ENCODE measurements around the gene RECK.
"Not testable (repeated sequence)": the region's sequence is repeated elsewhere in the genome, so short reads cannot be mapped to it uniquely, and the experiment has no call there.

The RECK gene

DNA sequence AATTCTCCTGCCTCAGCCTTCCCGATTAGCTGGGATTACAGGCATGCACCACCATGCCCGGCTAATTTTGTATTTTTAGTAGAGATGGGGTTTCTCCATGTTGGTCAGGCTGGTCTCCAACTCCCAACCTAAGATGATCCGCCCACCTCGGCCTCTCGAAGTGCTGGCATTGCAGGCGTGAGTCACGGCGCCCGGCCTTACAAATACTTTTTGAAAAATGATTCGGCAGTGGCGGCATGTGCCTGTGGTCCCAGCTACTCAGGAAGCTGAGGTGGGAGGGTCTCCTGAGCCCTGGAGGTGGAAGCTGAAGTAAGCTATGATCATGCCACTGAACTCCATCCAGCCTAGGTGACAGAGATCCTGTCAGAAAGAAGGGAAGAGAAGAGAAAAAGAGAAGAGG is 123.4 kb downstream of the RECK start:
- H3K36me3 ChIP-seq (ENCODE audit: control insufficient read depth, insufficient read depth, low read length) = peaks cover 21% of the 10 kb centered on the region
- not testable (repeated sequence) for H3K27me3 ChIP-seq (replicated peaks; ENCODE audit: control insufficient read depth, insufficient read depth, low read length, poor library complexity, severe bottlenecking); H3K4me3 ChIP-seq (ENCODE audit: insufficient read depth, low read depth, low read length, poor library complexity, severe bottlenecking); H3K4me1 ChIP-seq (ENCODE audit: control insufficient read depth, insufficient read depth, low read length, poor library complexity, severe bottlenecking); DNase-seq; H3K27ac ChIP-seq (ENCODE audit: insufficient read depth, low read length, poor library complexity, severe bottlenecking); H3K9me3 ChIP-seq (ENCODE audit: control insufficient read depth, low read length)

DNA sequence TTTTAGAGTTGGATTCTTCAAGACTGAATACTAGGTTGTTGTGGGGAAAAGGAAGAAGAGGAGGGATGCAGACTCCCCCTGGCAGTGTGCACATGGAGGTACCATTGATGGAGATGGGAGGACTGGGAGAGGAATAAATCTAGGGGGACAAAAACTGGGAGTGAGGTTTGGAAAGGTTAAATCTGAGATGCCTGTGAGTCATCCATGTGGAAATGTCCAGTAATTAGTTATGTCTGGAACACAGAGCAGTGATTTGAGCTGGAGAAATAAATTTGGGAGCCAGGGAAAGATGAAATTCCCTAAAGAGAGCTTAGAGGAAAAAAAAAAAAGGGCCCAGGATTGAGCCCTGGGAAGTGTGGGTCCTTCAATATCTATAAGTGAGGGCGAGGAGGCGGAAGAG is 124.5 kb downstream of the RECK start:
- no peaks in the 10 kb centered on the region for H3K9me3 ChIP-seq (ENCODE audit: control insufficient read depth, low read length)
- peak overlapping the region; percentile 7 for H3K27ac ChIP-seq (ENCODE audit: insufficient read depth, low read length, poor library complexity, severe bottlenecking)
- peaks cover 18% of the 10 kb centered on the region for H3K36me3 ChIP-seq (ENCODE audit: control insufficient read depth, insufficient read depth, low read length)
- H3K4me3 ChIP-seq (ENCODE audit: insufficient read depth, low read depth, low read length, poor library complexity, severe bottlenecking) = no peak overlapping the region
- no peak for DNase-seq
- H3K4me1 ChIP-seq (ENCODE audit: control insufficient read depth, insufficient read depth, low read length, poor library complexity, severe bottlenecking) = peaks cover 1% of the 10 kb centered on the region
- H3K27me3 ChIP-seq (replicated peaks; ENCODE audit: control insufficient read depth, insufficient read depth, low read length, poor library complexity, severe bottlenecking) = no peaks in the 10 kb centered on the region

DNA sequence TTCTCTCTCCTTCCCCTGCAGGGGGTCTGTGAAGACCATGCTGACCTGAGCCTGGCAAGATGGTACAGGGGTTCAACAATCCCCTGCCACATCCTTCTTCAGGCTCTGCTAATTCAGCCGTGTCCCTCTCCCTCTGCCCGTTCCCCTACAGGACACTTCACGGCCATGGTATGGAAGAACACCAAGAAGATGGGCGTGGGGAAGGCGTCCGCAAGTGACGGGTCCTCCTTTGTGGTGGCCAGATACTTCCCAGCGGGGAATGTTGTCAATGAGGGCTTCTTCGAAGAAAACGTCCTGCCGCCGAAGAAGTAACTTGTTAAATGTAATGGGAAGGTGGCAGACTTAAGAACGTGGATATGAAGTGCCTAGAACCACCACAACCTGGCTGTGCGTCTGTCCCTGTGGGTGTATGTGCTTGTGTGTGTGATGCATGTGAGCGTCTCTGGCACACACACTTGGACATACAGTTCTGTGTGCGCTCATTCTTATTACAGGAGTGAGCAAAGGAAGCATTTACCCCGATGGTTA is 125.6 kb downstream of the RECK start:
- Histone ChIP-seq H3K27me3 (replicated peaks; ENCODE audit: control insufficient read depth, insufficient read depth, low read length, poor library complexity, severe bottlenecking) (no peaks in the 10 kb centered on the region), H3K9me3 (ENCODE audit: control insufficient read depth, low read length) (no peaks in the 10 kb centered on the region), H3K4me1 (ENCODE audit: control insufficient read depth, insufficient read depth, low read length, poor library complexity, severe bottlenecking) (peaks cover 5% of the 10 kb centered on the region), H3K4me3 (ENCODE audit: insufficient read depth, low read depth, low read length, poor library complexity, severe bottlenecking) (no peak overlapping the region), H3K36me3 (ENCODE audit: control insufficient read depth, insufficient read depth, low read length) (peaks cover 18% of the 10 kb centered on the region), H3K27ac (ENCODE audit: insufficient read depth, low read length, poor library complexity, severe bottlenecking) (no peak overlapping the region)
- no peak for DNase-seq

DNA sequence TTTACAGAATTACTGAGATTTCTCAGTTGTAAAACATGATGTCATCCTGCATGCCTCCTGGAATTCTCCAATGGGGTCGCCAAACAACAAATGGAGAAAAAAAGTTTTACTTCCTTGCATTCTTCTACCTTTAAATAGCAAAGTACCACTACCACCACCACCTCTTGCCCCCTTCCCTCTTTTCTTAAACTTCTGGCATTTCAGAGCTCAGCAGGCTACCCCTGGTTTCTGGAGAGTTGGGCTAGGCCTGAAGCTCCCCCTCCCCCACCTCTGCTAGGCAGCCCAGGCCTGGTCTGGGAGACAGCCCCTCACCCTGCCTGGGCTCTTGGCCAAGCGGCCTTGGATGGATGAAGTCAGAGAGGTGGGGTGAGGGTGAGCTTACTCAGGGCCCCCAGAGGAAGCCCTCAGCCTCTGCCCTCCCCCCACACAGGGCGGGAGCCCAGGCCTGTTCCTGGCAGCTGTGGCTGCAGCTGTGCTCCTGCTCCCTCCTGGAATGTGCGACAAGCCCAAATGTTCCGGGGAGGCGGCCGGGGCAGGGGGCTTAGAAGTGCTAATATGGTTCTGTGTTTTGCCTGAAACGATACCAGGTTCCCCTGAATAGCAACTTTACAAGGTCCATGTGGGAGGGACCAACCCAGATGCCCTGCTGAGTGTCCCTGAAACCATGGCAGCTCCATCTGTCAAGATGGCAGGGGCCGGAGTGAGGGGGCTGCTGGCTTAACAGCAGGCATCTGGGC is 126.5 kb downstream of the RECK start:
- Histone ChIP-seq H3K9me3 (ENCODE audit: control insufficient read depth, low read length) (no peaks in the 10 kb centered on the region), H3K4me3 (ENCODE audit: insufficient read depth, low read depth, low read length, poor library complexity, severe bottlenecking) (no peak overlapping the region), H3K36me3 (ENCODE audit: control insufficient read depth, insufficient read depth, low read length) (peaks cover 17% of the 10 kb centered on the region), H3K4me1 (ENCODE audit: control insufficient read depth, insufficient read depth, low read length, poor library complexity, severe bottlenecking) (peaks cover 5% of the 10 kb centered on the region), H3K27ac (ENCODE audit: insufficient read depth, low read length, poor library complexity, severe bottlenecking) (no peak overlapping the region), H3K27me3 (replicated peaks; ENCODE audit: control insufficient read depth, insufficient read depth, low read length, poor library complexity, severe bottlenecking) (no peaks in the 10 kb centered on the region)
- DNase-seq = no peak

DNA sequence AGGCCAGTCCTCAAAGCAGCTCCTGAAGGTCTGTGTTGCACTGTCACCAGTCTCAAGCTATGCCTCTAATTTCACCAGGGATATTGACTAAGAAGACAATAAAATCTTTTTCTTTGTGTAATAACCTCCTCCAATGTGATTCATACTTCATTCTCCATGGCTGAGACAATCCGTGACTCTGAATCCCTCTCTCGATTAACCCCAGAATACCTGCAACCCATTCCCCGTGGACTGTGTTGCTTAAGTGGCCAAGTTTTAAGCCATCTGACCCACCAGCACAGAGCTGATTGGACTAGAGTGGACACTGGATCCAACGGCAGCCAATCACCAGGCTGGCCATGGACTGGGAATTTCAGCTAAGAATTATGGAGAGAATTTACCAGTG is 127.1 kb downstream of the RECK start:
- DNase-seq = no peak
- Histone ChIP-seq H3K4me3 (ENCODE audit: insufficient read depth, low read depth, low read length, poor library complexity, severe bottlenecking) (no peak overlapping the region), H3K9me3 (ENCODE audit: control insufficient read depth, low read length) (no peaks in the 10 kb centered on the region), H3K4me1 (ENCODE audit: control insufficient read depth, insufficient read depth, low read length, poor library complexity, severe bottlenecking) (peaks cover 5% of the 10 kb centered on the region), H3K27ac (ENCODE audit: insufficient read depth, low read length, poor library complexity, severe bottlenecking) (no peak overlapping the region), H3K36me3 (ENCODE audit: control insufficient read depth, insufficient read depth, low read length) (peaks cover 14% of the 10 kb centered on the region), H3K27me3 (replicated peaks; ENCODE audit: control insufficient read depth, insufficient read depth, low read length, poor library complexity, severe bottlenecking) (no peaks in the 10 kb centered on the region)

DNA sequence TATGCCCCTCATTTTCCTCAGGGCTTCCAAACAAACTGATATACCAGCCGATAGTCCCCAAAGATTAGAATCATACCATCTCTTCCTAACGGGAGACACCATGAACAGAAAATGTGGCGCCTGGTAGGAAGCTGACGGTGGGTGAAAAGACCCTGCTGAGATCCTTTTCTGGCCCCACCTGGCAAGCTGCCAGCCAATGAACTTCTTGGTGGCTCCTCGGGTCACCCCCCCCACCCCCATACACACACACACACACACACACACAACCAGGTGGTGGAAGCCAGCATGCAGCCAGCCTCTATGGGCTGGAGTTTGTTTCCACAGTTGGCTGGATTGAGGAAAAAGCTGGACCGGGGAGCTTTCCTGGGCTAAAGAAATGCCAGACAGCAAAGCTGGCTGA is 127.7 kb downstream of the RECK start:
- DNase-seq = no peak

DNA sequence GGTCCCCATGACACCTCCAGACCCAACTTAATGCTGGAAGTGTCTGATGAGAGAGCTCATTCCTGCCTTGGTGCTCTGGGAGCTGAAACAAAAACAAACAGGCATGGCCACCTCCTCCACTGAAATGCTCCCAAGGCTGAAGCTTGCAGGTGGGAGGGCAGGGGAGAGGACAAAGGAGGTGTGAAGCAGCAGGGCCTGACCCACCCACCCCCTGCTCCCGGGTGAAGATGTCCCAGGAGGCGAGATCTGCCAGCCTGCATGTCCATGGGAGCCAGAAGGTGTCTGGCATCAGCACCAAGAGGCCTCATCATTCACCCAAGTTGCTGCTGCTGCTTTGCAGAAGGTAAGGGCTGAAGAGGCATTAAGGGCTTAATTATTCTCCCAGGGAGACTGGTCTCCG is 128.3 kb downstream of the RECK start:
- no peak overlapping the region for H3K4me3 ChIP-seq (ENCODE audit: insufficient read depth, low read depth, low read length, poor library complexity, severe bottlenecking)
- H3K9me3 ChIP-seq (ENCODE audit: control insufficient read depth, low read length) = no peaks in the 10 kb centered on the region
- H3K27me3 ChIP-seq (replicated peaks; ENCODE audit: control insufficient read depth, insufficient read depth, low read length, poor library complexity, severe bottlenecking) = no peaks in the 10 kb centered on the region
- H3K27ac ChIP-seq (ENCODE audit: insufficient read depth, low read length, poor library complexity, severe bottlenecking) = no peak overlapping the region
- peaks cover 5% of the 10 kb centered on the region for H3K4me1 ChIP-seq (ENCODE audit: control insufficient read depth, insufficient read depth, low read length, poor library complexity, severe bottlenecking)
- peaks cover 7% of the 10 kb centered on the region for H3K36me3 ChIP-seq (ENCODE audit: control insufficient read depth, insufficient read depth, low read length)
- no peak for DNase-seq

More for the DNA sequence above, 127.7 kb downstream of the RECK start:
- Histone ChIP-seq H3K27me3 (replicated peaks; ENCODE audit: control insufficient read depth, insufficient read depth, low read length, poor library complexity, severe bottlenecking) (no peaks in the 10 kb centered on the region), H3K27ac (ENCODE audit: insufficient read depth, low read length, poor library complexity, severe bottlenecking) (no peak overlapping the region), H3K9me3 (ENCODE audit: control insufficient read depth, low read length) (no peaks in the 10 kb centered on the region), H3K4me1 (ENCODE audit: control insufficient read depth, insufficient read depth, low read length, poor library complexity, severe bottlenecking) (peaks cover 5% of the 10 kb centered on the region), H3K4me3 (ENCODE audit: insufficient read depth, low read depth, low read length, poor library complexity, severe bottlenecking) (no peak overlapping the region), H3K36me3 (ENCODE audit: control insufficient read depth, insufficient read depth, low read length) (peaks cover 10% of the 10 kb centered on the region)

DNA sequence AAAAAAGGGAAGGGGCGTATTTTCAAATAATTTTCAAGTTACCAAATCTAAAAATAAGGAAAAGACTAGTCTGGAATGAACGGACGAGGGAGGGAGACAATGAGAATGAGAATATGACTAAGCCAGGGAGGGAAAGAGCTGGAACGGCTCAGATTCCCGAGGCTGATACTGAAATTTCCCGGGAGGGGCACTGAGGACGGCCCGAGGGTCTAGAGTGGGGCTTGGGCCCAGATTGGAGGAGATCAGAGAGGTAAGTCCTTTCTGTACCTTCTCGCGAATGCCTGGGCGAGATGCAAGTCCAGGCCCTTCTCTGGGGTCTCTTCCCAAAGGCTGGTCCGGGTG is 129.1 kb downstream of the RECK start:
- Histone ChIP-seq H3K36me3 (ENCODE audit: control insufficient read depth, insufficient read depth, low read length) (peaks cover 7% of the 10 kb centered on the region), H3K4me1 (ENCODE audit: control insufficient read depth, insufficient read depth, low read length, poor library complexity, severe bottlenecking) (peaks cover 5% of the 10 kb centered on the region), H3K9me3 (ENCODE audit: control insufficient read depth, low read length) (no peaks in the 10 kb centered on the region), H3K27me3 (replicated peaks; ENCODE audit: control insufficient read depth, insufficient read depth, low read length, poor library complexity, severe bottlenecking) (no peaks in the 10 kb centered on the region), H3K4me3 (ENCODE audit: insufficient read depth, low read depth, low read length, poor library complexity, severe bottlenecking) (peak overlapping the region; percentile 52), H3K27ac (ENCODE audit: insufficient read depth, low read length, poor library complexity, severe bottlenecking) (no peak overlapping the region)
- no peak for DNase-seq

DNA sequence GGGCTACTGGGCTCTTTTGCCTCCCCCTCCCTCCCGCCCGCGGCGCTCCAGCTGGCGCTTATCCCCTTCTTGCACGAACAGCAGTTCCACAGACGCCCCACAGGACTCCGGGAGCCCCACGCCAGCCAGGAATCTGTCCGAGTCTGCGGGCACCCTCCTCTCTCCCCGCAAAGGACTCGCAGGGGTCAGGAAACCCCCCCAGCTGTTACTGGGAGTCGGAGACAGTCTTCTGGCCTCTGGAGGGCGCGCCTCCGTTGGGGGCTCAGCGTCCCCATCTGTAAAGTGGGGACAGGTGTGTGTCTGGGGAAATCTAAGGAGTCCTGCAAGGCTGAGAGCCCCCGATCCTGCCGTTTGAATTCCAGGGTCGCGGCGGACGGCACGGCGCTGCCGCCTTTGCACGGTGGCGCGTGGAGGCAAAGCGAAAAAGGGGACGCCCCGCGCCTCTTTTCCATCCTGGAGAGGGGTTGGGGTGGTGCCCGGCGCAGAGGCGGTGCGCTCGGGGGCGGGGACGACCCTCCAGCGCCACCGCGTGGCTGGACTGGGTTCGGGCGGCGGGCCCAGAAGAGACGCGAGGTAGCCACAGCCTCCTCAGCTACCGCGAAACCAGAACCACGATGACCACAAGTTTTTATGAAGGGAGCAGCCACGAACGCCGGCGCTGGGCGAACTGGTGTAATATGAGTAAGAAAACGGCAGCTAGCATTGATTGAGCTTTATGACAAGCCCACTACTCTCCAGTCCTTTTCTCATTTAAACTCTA is 129.6 kb downstream of the RECK start:
- Histone ChIP-seq H3K27ac (ENCODE audit: insufficient read depth, low read length, poor library complexity, severe bottlenecking) (no peak overlapping the region), H3K36me3 (ENCODE audit: control insufficient read depth, insufficient read depth, low read length) (peaks cover 7% of the 10 kb centered on the region), H3K4me1 (ENCODE audit: control insufficient read depth, insufficient read depth, low read length, poor library complexity, severe bottlenecking) (peaks cover 5% of the 10 kb centered on the region), H3K9me3 (ENCODE audit: control insufficient read depth, low read length) (no peaks in the 10 kb centered on the region), H3K27me3 (replicated peaks; ENCODE audit: control insufficient read depth, insufficient read depth, low read length, poor library complexity, severe bottlenecking) (no peaks in the 10 kb centered on the region), H3K4me3 (ENCODE audit: insufficient read depth, low read depth, low read length, poor library complexity, severe bottlenecking) (peak overlapping the region; percentile 52)
- peak; percentile 70 to 78 (median 78) for DNase-seq

DNA sequence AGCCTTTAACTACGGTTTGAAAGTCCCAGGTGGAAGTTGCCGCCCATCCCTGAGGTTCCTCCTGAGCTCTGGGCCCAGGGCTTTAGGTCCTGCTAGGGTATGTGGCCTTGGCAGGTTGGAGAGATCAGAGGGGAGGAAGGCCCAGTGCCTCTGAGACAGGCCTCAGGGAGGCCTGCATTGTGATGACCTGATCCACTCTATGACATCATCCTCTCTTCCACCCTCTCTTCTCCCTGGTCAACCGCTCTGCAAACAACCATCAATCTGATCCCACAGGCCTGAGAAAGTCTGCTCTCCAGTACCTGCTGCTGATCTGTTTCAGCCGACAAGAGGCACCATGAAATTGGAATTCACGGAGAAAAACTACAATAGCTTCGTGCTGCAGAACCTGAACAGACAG is 132.5 kb downstream of the RECK start, which contains the start of gene CCIN:
Gene CCIN (plus strand): TSS at position 223 of the 400 bp plus-strand sequence. CDS start 115 bp downstream, at position 338.
- no peak within 1 kb of the TSS for H3K27ac ChIP-seq (ENCODE audit: insufficient read depth, low read length, poor library complexity, severe bottlenecking)
- no peak for DNase-seq
- peaks cover 5% of the 10 kb centered on the region for H3K4me1 ChIP-seq (ENCODE audit: control insufficient read depth, insufficient read depth, low read length, poor library complexity, severe bottlenecking)

More for the DNA sequence above, 132.5 kb downstream of the RECK start, which contains the start of gene CCIN:
- H3K9me3 ChIP-seq (ENCODE audit: control insufficient read depth, low read length) = no peaks in the 10 kb centered on the region
- H3K4me3 ChIP-seq (ENCODE audit: insufficient read depth, low read depth, low read length, poor library complexity, severe bottlenecking) = no peak within 1 kb of the TSS
- H3K36me3 ChIP-seq (ENCODE audit: control insufficient read depth, insufficient read depth, low read length) = no peaks in the 10 kb centered on the region
- no peaks in the 10 kb centered on the region for H3K27me3 ChIP-seq (replicated peaks; ENCODE audit: control insufficient read depth, insufficient read depth, low read length, poor library complexity, severe bottlenecking)
